ENCODE results near the gene GABARAPL2.

GABARAPL2 gene

GRCh38 chr16:75566040-75566757, at the start of gene GABARAPL2:
Gene GABARAPL2 (plus strand): TSS chr16:75566379. CDS start chr16:75566487, 108 bp downstream.
- CTCF ChIA-PET, result interaction anchor here (0.7 to 1.8 kb wide), 5 partner anchors 20 to 101 kb away, joined by 3 to 6 read pairs (median 5); no protein-coding TSS in a partner anchor
- peak within 1 kb of the TSS; percentile 40; the same call in 1 of the 2 replicates for H3K27ac ChIP-seq (ENCODE audit: extremely low read depth, low read depth, low read length)
- no peak for TF ChIP-seq ATF2 (tag by site-specific recombination; IDR thresholded peaks at IDR 0.05; ENCODE audit: low read depth)
- peak; percentile 100 for TF ChIP-seq KLF9 (tag by site-specific recombination; IDR thresholded peaks at IDR 0.05; ENCODE audit: low read depth)
- peak; percentile 78; the same call in 1 of the 2 replicates for TF ChIP-seq ZBTB7A (tag by site-specific recombination; IDR thresholded peaks at IDR 0.05; ENCODE audit: low read depth)
- TF ChIP-seq ZBTB20 (tag by site-specific recombination; IDR thresholded peaks at IDR 0.05), result peak; percentile 33; the same call in 1 of the 2 replicates
- TF ChIP-seq HIC1 (tag by site-specific recombination; IDR thresholded peaks at IDR 0.05), result no peak
- TF ChIP-seq GLIS1 (tag by site-specific recombination; IDR thresholded peaks at IDR 0.05), result no peak
- no peak for TF ChIP-seq TCF7L2 (IDR thresholded peaks at IDR 0.05; ENCODE audit: borderline replicate concordance, low read depth, low read length)
- 0 out of 2 replicates have a peak, but pooled peaks have one; percentile 22 for TF ChIP-seq ZFHX2 (tag by site-specific recombination; conservative IDR thresholded peaks at IDR 0.05)
- TF ChIP-seq ZBTB11 (tag by site-specific recombination; conservative IDR thresholded peaks at IDR 0.05; ENCODE audit: low read depth), result peak; percentile 65; the same call in 1 of the 2 replicates
- TF ChIP-seq ZSCAN5A (tag by site-specific recombination; IDR thresholded peaks at IDR 0.05), result no peak
- no peak for TF ChIP-seq ZBTB44 (tag by site-specific recombination; IDR thresholded peaks at IDR 0.05)
- TF ChIP-seq MYNN (tag by site-specific recombination; IDR thresholded peaks at IDR 0.05; ENCODE audit: borderline replicate concordance), result peak; percentile 86
- TF ChIP-seq ZNF585B (tag by site-specific recombination; IDR thresholded peaks at IDR 0.05), result no peak
- peak; percentile 60; the same call in 1 of the 2 replicates for TF ChIP-seq ZNF707 (tag by site-specific recombination; IDR thresholded peaks at IDR 0.05)
- TF ChIP-seq ZBTB26 (tag by site-specific recombination; optimal IDR thresholded peaks at IDR 0.05), result peak; percentile 45
- TF ChIP-seq ZNF600 (tag by site-specific recombination; IDR thresholded peaks at IDR 0.05), result peak; percentile 21; the same call in 1 of the 2 replicates
- TF ChIP-seq SCRT1 (tag by site-specific recombination; IDR thresholded peaks at IDR 0.05; ENCODE audit: borderline replicate concordance), result no peak
- no peak for TF ChIP-seq GLI4 (tag by site-specific recombination; IDR thresholded peaks at IDR 0.05)
- TF ChIP-seq PRDM1 (tag by site-specific recombination; IDR thresholded peaks at IDR 0.05), result no peak
- TF ChIP-seq PATZ1 (tag by site-specific recombination; IDR thresholded peaks at IDR 0.05), result peak; percentile 93; the same call in 1 of the 2 replicates
- TF ChIP-seq ZBTB17 (tag by site-specific recombination; IDR thresholded peaks at IDR 0.05), result no peak
- TF ChIP-seq KLF8 (tag by site-specific recombination; IDR thresholded peaks at IDR 0.05), result peak; percentile 78
- TF ChIP-seq ZNF184 (tag by site-specific recombination; IDR thresholded peaks at IDR 0.05), result no peak

More at GRCh38 chr16:75566040-75566757, at the start of gene GABARAPL2:
- Histone ChIP-seq H3K4me1 (ENCODE audit: control insufficient read depth, insufficient read depth, low read length) (no peaks in the 10 kb centered on the region), H3K36me3 (ENCODE audit: control insufficient read depth in 2 of 2, insufficient read depth in 1 of 2, low read length in 2 of 2) (peaks cover 6 to 39% of the 10 kb centered on the region in 2 experiments; a peak in 2 of 3 replicates), H3K4me3 (ENCODE audit: low read depth, low read length) (peak within 1 kb of the TSS; percentile 88), H3K9me3 (ENCODE audit: control insufficient read depth, insufficient read depth, low read depth, low read length) (no peaks in the 10 kb centered on the region)
- POLR2A ChIA-PET, result interaction anchor here (0.5 to 3.4 kb wide), 6 partner anchors 11 to 82 kb away, joined by 4 to 26 read pairs (median 14); partner anchors contain the start of genes ADAT1, KARS1, TERF2IP and TMEM231

Data from HEK293 (cell line).